B cell (primary cell): Measurements from ENCODE around the gene MCM5. TPM values are rescaled to one million over a fixed set of nuclear protein-coding genes. Genes with fewer than 3 reads are reported as not detected.

Experiments used
- ATAC-seq: fragments of 200-7000 bp; cut with Tn5 transposase; one replicate; pipeline ENCODE4 v1.10.0; 2021; ENCODE audit warnings: low read depth, mild to moderate bottlenecking, moderate number of reproducible peaks, moderate library complexity
- CTCF ChIA-PET: fragments of 350-600 bp; sonication (Branson Sonifier 250); formaldehyde crosslinking; loops from one replicate; lab custom pipeline; 2021; ENCODE audit warnings: antibody characterized with exemption, inconsistent platforms; lab: Charles Lee
- POLR2A ChIA-PET: fragments of 350-600 bp; sonication (Branson Sonifier 250); formaldehyde crosslinking; loops from one replicate; lab custom pipeline; 2021; ENCODE audit warnings: antibody characterized with exemption; lab: Charles Lee
- DNase-seq: peaks from one replicate; pipeline ENCODE4 v3.0.0; 2013
- H2AFZ ChIP-seq: 2 replicates; pipeline ENCODE4 v1.6.1; 2012; ENCODE audit warnings: mild to moderate bottlenecking, low read depth, low read length; ENCODE audit not compliant: insufficient read depth, poor library complexity, severe bottlenecking
- H3K27ac ChIP-seq, 2 donors: 1 replicate in 1 of 2; 2 replicates in 1 of 2; pipeline ENCODE4 v1.5.1; 2012 to 2013; ENCODE audit warnings: low read length in 2 of 2, mild to moderate bottlenecking in 2 of 2, moderate library complexity in 1 of 2
- H3K27me3 ChIP-seq, 4 experiments: fragments of 200-600 bp in 1 of 4; sonication (generic) in 1 of 4; replicated peaks in 1 of 4; 1 replicate in 2 of 4; 2 replicates in 2 of 4; pipeline versions ENCODE4 v1.6.1 to v1.7.0; 2013 to 2016; ENCODE audit warnings: low read length in 3 of 4, mild to moderate bottlenecking in 2 of 4, mixed read lengths in 1 of 4, moderate library complexity in 1 of 4; ENCODE audit not compliant: insufficient read depth in 4 of 4, control insufficient read depth in 3 of 4; ENCODE audit errors: control extremely low read depth in 1 of 4
- H3K36me3 ChIP-seq, 2 experiments: replicated peaks in 1 of 2; 1 replicate in 1 of 2; 2 replicates in 1 of 2; pipeline versions ENCODE4 v1.6.1 to v1.7.1; 2013; ENCODE audit warnings: low read length in 1 of 2; ENCODE audit not compliant: insufficient read depth in 2 of 2, control insufficient read depth in 1 of 2; ENCODE audit errors: control extremely low read depth in 1 of 2, extremely low read depth in 1 of 2
- H3K4me1 ChIP-seq, 2 donors: fragments of 200-600 bp in 1 of 2; sonication (generic) in 1 of 2; 1 replicate in 1 of 2; 2 replicates in 1 of 2; pipeline versions ENCODE4 v1.5.1 to v1.6.1; 2013 to 2017; ENCODE audit warnings: low read length in 2 of 2; ENCODE audit not compliant: control insufficient read depth in 2 of 2, insufficient read depth in 2 of 2
- H3K4me2 ChIP-seq: replicated peaks from 2 replicates; pipeline ENCODE3; 2012; ENCODE audit warnings: mild to moderate bottlenecking, low read depth, low read length; ENCODE audit not compliant: poor library complexity, severe bottlenecking
- H3K4me3 ChIP-seq, 5 experiments: fragments of 200-600 bp in 1 of 5; sonication (generic) in 1 of 5; 1 replicate in 3 of 5; 2 replicates in 2 of 5; pipeline versions ENCODE4 v1.5.1 to v1.7.0; 2011 to 2016; ENCODE audit warnings: low read length in 4 of 5, mild to moderate bottlenecking in 4 of 5, low read depth in 2 of 5, control low read depth in 1 of 5, moderate library complexity in 1 of 5; ENCODE audit not compliant: insufficient read depth in 1 of 5; ENCODE audit errors: control extremely low read depth in 1 of 5, extremely low read depth in 1 of 5
- H3K79me2 ChIP-seq: fragments of 200-600 bp; sonication (generic); one replicate; pipeline ENCODE4 v1.6.0; 2016; ENCODE audit warnings: low read length; ENCODE audit not compliant: control insufficient read depth, insufficient read depth
- H3K9ac ChIP-seq: fragments of 200-600 bp; sonication (generic); 2 replicates; pipeline ENCODE4 v1.6.1; 2017; ENCODE audit warnings: mild to moderate bottlenecking, low read length, moderate library complexity
- H3K9me3 ChIP-seq, 3 donors: one replicate each; pipeline versions ENCODE4 v1.6.1 to v1.7.1; 2013; ENCODE audit warnings: low read length in 2 of 3; ENCODE audit not compliant: control insufficient read depth in 2 of 3, insufficient read depth in 1 of 3; ENCODE audit errors: control extremely low read depth in 1 of 3
- H4K20me1 ChIP-seq: 2 replicates; pipeline ENCODE4 v1.6.0; 2012; ENCODE audit warnings: mild to moderate bottlenecking, low read length; ENCODE audit not compliant: insufficient read depth, control insufficient read depth, poor library complexity, severe bottlenecking
- H3K27ac Mint-ChIP-seq: one replicate; pipeline ENCODE4 v1.8.0; 2021; ENCODE audit warnings: mixed read lengths
- H3K27me3 Mint-ChIP-seq: one replicate; pipeline ENCODE4 v1.8.0; 2021; ENCODE audit warnings: mixed read lengths
- H3K4me1 Mint-ChIP-seq: one replicate; pipeline ENCODE4 v1.8.0; 2021; ENCODE audit warnings: mixed read lengths
- H3K4me3 Mint-ChIP-seq: one replicate; pipeline ENCODE4 v1.8.0; 2021; ENCODE audit warnings: mixed read lengths
- H3K9me3 Mint-ChIP-seq: one replicate; pipeline ENCODE4 v1.8.0; 2022; ENCODE audit warnings: mixed read lengths; ENCODE audit not compliant: insufficient read depth
- EZH2 ChIP-seq: IDR thresholded peaks from 2 replicates; pipeline ENCODE4 v1.6.1; 2012; ENCODE audit warnings: borderline replicate concordance, low read depth, mild to moderate bottlenecking, moderate library complexity, low read length; ENCODE audit not compliant: insufficient read depth, poor library complexity, severe bottlenecking
- WGBS: methylation state at CpG from one replicate; pipeline ENCODE4 v1.1.5; 2013; ENCODE audit warnings: missing lambda C conversion rate; ENCODE audit not compliant: insufficient coverage; 5-methylcytosine and 5-hydroxymethylcytosine counted together
- intact Hi-C: fragments of 100-400 bp; cut with micrococcal nuclease; formaldehyde crosslinking; loops from one replicate; pipeline ENCODE4 v1.10.0; 2022
- polyA plus RNA-seq: library from polyadenylated mRNA; depleted of rRNA; stranded (reverse); fragments of >200 nt; gene quantifications from 2 replicates; pipeline ENCODE4 v1.2.3, GENCODE V29; 2012
- total RNA-seq, 2 donors: library from RNA; stranded (reverse); fragments of 120-200 nt in 1 of 2; gene quantifications; 1 replicate in 1 of 2; 2 replicates in 1 of 2; pipeline versions ENCODE4 v1.2.3 to v1.2.4, GENCODE V29; 2013 to 2022
- TF ChIP-seq, protein P1 (sequence below): fragments of 200-600 bp; IDR thresholded peaks from one replicate; pipeline ENCODE4 v1.8.0; 2022; ENCODE audit warnings: antibody characterized with exemption, mild to moderate bottlenecking

The MCM5 gene
- total and polyA plus RNA-seq, 2 donors (not counting 1 experiment from before 2014, with no cell fraction given): 112 to 203 TPM

DNA sequence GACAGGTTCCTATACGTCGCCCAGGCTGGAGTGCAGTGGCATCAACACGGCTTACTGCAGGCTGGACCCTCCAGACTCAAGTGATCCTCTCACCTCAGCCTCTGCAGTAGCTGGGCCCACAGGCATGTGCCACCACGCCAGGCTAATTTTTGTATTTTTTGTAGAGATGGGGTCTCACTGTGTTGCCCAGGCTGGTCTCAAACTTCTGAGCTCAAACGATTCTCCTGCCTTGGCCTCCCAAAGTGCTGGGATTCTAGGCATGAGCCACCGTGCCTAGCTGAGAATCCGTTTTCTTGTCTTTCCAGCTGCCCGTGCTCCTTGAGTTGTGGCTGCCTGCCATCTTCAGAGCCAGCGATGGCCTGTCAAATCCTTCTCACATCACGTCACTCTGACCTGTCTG, 56.8 kb downstream of the MCM5 start:
- ChIA-PET POLR2A (no interaction called here), CTCF (no interaction called here)
- WGBS: 98% methylated on average over 7 of the region's 10 CpGs
- Histone ChIP-seq H4K20me1 (no peaks in the 10 kb centered on the region), H3K27ac (no peak overlapping the region), H3K4me1 (no peaks in the 10 kb centered on the region), H3K36me3 (no peaks in the 10 kb centered on the region), H3K4me3 (no peak overlapping the region), H3K9me3 (no peaks in the 10 kb centered on the region), H3K9ac (no peak overlapping the region), H2AFZ (no peak overlapping the region), H3K4me2 (no peak overlapping the region), H3K27me3 (no peaks in the 10 kb centered on the region), H3K79me2 (no peaks in the 10 kb centered on the region)
- no peak overlapping the region for H3K4me3 Mint-ChIP-seq
- TF ChIP-seq EZH2: no peak
- H3K4me1 Mint-ChIP-seq: no peaks in the 10 kb centered on the region
- H3K27ac Mint-ChIP-seq: no peak overlapping the region
- ATAC-seq (no peak), DNase-seq (no peak)
- intact Hi-C loops: no loop called here
- no peaks in the 10 kb centered on the region for H3K27me3 Mint-ChIP-seq
- no peaks in the 10 kb centered on the region for H3K9me3 Mint-ChIP-seq

DNA sequence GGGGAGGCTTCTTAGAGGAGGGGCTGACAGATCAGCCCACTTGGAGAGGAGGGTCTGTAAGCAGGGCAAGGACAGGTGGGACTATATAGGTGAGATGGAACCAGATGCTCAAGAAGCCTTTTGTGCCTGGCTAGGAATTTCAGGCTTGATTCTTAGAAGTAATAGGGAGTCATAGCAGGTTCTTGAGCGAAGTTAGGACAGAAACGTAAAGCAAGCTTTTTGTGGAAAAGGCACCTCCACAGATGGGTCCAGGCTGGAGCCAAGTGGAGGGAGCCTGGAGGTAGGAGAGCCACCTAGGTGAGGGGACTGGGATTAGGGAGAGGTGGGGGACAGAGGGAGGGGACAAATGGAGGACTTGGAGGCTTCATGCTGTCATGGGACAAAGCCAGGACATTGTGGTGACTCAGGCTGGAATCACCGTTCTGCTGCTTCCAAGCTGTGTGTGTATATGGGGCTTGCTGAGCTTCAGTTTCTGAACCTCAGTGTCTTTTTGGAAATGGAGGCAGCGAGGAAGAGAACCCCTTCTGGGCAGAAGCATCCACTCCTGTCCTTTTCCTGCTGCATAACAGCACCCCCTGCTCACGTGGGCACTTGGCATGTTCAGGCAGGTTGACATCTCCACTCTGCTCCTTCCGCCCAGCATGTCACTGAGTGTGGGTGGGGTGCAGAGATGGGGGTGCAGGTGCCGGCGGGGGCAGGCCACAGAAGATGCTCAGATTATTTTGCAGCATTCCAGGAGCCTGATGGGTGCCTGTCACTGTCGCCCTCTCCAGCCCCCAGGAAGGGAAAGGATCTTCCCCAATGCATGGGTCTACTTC, 58.0 kb downstream of the MCM5 start:
- Histone ChIP-seq H3K9me3 (no peaks in the 10 kb centered on the region), H2AFZ (no peak overlapping the region), H3K4me2 (no peak overlapping the region), H3K4me1 (no peaks in the 10 kb centered on the region), H3K79me2 (no peaks in the 10 kb centered on the region), H3K4me3 (no peak overlapping the region), H3K9ac (no peak overlapping the region), H3K36me3 (no peaks in the 10 kb centered on the region), H3K27ac (no peak overlapping the region), H3K27me3 (no peaks in the 10 kb centered on the region), H4K20me1 (no peaks in the 10 kb centered on the region)
- TF ChIP-seq EZH2: no peak
- TF ChIP-seq, protein P1, sequence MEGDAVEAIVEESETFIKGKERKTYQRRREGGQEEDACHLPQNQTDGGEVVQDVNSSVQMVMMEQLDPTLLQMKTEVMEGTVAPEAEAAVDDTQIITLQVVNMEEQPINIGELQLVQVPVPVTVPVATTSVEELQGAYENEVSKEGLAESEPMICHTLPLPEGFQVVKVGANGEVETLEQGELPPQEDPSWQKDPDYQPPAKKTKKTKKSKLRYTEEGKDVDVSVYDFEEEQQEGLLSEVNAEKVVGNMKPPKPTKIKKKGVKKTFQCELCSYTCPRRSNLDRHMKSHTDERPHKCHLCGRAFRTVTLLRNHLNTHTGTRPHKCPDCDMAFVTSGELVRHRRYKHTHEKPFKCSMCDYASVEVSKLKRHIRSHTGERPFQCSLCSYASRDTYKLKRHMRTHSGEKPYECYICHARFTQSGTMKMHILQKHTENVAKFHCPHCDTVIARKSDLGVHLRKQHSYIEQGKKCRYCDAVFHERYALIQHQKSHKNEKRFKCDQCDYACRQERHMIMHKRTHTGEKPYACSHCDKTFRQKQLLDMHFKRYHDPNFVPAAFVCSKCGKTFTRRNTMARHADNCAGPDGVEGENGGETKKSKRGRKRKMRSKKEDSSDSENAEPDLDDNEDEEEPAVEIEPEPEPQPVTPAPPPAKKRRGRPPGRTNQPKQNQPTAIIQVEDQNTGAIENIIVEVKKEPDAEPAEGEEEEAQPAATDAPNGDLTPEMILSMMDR: no peak
- CTCF ChIA-PET: no interaction called here
- H3K27me3 Mint-ChIP-seq: no peaks in the 10 kb centered on the region
- POLR2A ChIA-PET: interaction anchor here (0.5 kb wide), 1 partner anchor 16 kb away, joined by 4 read pairs; no protein-coding TSS in a partner anchor
- DNase-seq (no peak), ATAC-seq (no peak)
- no peaks in the 10 kb centered on the region for H3K9me3 Mint-ChIP-seq
- WGBS: 97% methylated on average over 8 of the region's 9 CpGs
- intact Hi-C loops: no loop called here
- no peak overlapping the region for H3K4me3 Mint-ChIP-seq
- no peak overlapping the region for H3K27ac Mint-ChIP-seq
- no peaks in the 10 kb centered on the region for H3K4me1 Mint-ChIP-seq
